Measurements from ENCODE around the gene ANKRD12. TPM values are rescaled to one million over a fixed set of nuclear protein-coding genes. Genes with fewer than 3 reads are reported as not detected.

The ANKRD12 gene
- total RNA-seq, 3 donors from 2014 or later, result 46.8 to 108 (median 63.6) TPM

GRCh38 chr18:9292047-9292446, 155.5 kb downstream of the ANKRD12 start:
- H3K4me3 ChIP-seq, result no peak overlapping the region
- intact Hi-C loops (cut with DNase I, micrococcal nuclease), result no loop called here
- peaks cover 17% of the 10 kb centered on the region for H3K9me3 ChIP-seq
- H3K36me3 ChIP-seq (ENCODE audit: low read depth), result no peaks in the 10 kb centered on the region
- no peak for TF ChIP-seq CTCF (IDR thresholded peaks at IDR 0.05)
- no peak for ATAC-seq
- no peaks in the 10 kb centered on the region for H3K4me1 ChIP-seq (ENCODE audit: low read depth)
- DNase-seq, result no peak

DNA sequence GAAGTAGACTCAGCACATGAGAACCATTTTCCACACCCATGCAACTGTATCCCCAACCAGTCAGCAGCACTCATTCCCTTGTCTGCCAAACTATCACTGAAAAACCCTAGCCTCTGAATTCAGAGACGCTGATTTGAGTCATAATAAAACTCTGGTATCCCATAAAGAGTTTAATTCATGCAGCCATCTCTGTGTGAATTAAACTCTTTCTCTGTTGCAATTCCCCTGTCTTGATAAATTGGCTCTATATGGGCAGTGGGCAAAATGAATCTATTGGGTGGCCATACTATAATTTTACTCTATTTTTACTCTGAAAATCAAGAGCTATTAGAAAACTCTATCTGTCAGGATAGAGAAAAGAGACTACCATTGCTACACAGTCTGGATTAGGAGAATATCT, 157.4 kb downstream of the ANKRD12 start:
- intact Hi-C loops (cut with DNase I, micrococcal nuclease), result no loop called here
- Histone ChIP-seq H3K4me1 (ENCODE audit: low read depth) (no peaks in the 10 kb centered on the region), H3K4me3 (no peak overlapping the region), H3K36me3 (ENCODE audit: low read depth) (no peaks in the 10 kb centered on the region), H3K9me3 (peaks cover 17% of the 10 kb centered on the region)
- no peak for ATAC-seq
- TF ChIP-seq CTCF (IDR thresholded peaks at IDR 0.05), result no peak
- no peak for DNase-seq

- H3K4me1 ChIP-seq (ENCODE audit: low read depth), result no peaks in the 10 kb centered on the region
- no peak for TF ChIP-seq CTCF (IDR thresholded peaks at IDR 0.05)
- H3K36me3 ChIP-seq (ENCODE audit: low read depth), result no peaks in the 10 kb centered on the region
- ATAC-seq, result no peak
- peaks cover 17% of the 10 kb centered on the region for H3K9me3 ChIP-seq
- intact Hi-C loops (cut with DNase I, micrococcal nuclease), result no loop called here
- no peak overlapping the region for H3K4me3 ChIP-seq
- no peak for DNase-seq
These were observed 159.8 kb downstream of the ANKRD12 start for GRCh38 chr18:9296233-9297006.

DNA sequence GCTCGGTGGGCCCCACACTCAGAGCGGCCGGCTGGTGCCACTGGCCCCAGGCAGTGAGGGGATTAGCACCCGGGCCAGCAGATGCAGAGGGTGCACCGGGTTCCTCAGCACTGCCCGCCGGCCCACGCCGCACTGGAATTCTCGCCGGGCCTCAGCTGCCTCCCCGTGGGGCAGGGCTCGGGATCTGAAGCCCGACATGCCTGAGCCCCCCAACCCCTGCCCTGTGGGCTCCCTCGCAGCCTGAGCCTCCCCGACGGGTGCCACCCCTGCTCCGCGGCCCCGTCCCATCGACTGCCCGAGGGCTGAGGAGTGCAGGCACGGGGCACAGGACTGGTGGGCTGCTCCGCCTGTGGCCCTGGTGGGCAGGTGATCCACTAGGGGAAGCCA, 160.4 kb downstream of the ANKRD12 start:
- Histone ChIP-seq H3K36me3 (ENCODE audit: low read depth) (no peaks in the 10 kb centered on the region), H3K9me3 (peaks cover 17% of the 10 kb centered on the region), H3K4me1 (ENCODE audit: low read depth) (no peaks in the 10 kb centered on the region), H3K4me3 (no peak overlapping the region)
- DNase-seq (no peak), ATAC-seq (no peak)
- intact Hi-C loops (cut with DNase I, micrococcal nuclease), result no loop called here
- TF ChIP-seq CTCF (IDR thresholded peaks at IDR 0.05), result no peak

DNA sequence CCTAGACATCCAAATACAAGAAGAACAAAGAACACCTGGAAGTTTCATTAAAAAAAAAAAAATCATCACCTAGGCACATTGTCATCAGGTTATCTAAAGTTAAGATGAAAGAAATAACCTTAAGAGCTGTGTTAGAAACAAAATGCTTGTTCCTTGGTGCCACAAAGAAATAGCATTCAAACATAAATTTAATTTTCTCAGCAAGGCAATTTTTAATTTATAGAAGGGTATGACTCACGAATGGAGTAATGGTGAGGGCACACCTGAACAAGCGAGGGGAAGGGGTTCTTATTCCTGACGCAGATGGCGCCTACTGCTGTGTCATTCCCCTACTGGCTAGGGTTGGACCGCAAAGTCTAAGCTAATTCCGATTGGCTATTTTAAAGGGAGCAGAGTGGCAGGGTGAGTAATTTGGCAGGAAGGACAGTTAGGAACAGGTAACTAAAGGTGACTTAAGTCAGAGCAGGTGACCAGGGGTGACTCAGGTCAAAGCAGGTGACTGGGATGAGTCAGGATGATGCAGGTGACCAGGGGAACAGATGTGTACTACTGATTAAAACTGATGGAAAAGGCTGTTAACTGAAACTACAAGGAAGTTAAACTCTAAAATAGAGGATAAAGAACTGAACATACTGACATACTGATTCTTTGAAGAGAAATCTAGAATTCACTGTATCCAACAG, 167.9 kb downstream of the ANKRD12 start:
- peaks cover 14% of the 10 kb centered on the region for H3K9me3 ChIP-seq
- intact Hi-C loops (cut with DNase I, micrococcal nuclease), result no loop called here
- TF ChIP-seq CTCF (IDR thresholded peaks at IDR 0.05), result no peak
- DNase-seq, result no peak
- no peaks in the 10 kb centered on the region for H3K4me1 ChIP-seq (ENCODE audit: low read depth)
- ATAC-seq, result no peak
- no peak overlapping the region for H3K4me3 ChIP-seq
- H3K36me3 ChIP-seq (ENCODE audit: low read depth), result no peaks in the 10 kb centered on the region

Data from mucosa of descending colon (tissue), 3 donors.